GM18907 (cell line): ENCODE data around the gene P2RX2.

Source experiments
- ATAC-seq: cut with Tn5 transposase; IDR thresholded peaks from one replicate; pipeline ENCODE4 v1.9.1; 2021; ENCODE audit warnings: mild to moderate bottlenecking, moderate library complexity; ENCODE audit not compliant: unreplicated experiment

P2RX2 gene

GRCh38 chr12:132635076-132635955 lies 16.7 kb downstream of the P2RX2 start:
- ATAC-seq, result no peak

- ATAC-seq, result no peak
Measured at GRCh38 chr12:132637811-132638210, 19.2 kb downstream of the P2RX2 start.

- ATAC-seq, result no peak
Measured at GRCh38 chr12:132638541-132639408, 20.2 kb downstream of the P2RX2 start.

- ATAC-seq, result no peak
Measured at GRCh38 chr12:132639956-132640520, 21.5 kb downstream of the P2RX2 start.

- ATAC-seq, result no peak
Measured at GRCh38 chr12:132640936-132641335, 22.4 kb downstream of the P2RX2 start.

- no peak for ATAC-seq
Measured at GRCh38 chr12:132641811-132642650, 23.5 kb downstream of the P2RX2 start.

- no peak for ATAC-seq
Measured at GRCh38 chr12:132642846-132643835, 24.6 kb downstream of the P2RX2 start.

- ATAC-seq, result no peak
Measured at GRCh38 chr12:132646850-132647249, 28.3 kb downstream of the P2RX2 start.

- ATAC-seq, result no peak
Measured at GRCh38 chr12:132647858-132648257, 29.3 kb downstream of the P2RX2 start.

- ATAC-seq, result no peak
Measured at GRCh38 chr12:132648616-132649225, 30.1 kb downstream of the P2RX2 start.

GRCh38 chr12:132649226-132649945 lies 30.8 kb downstream of the P2RX2 start:
- no peak for ATAC-seq

- no peak for ATAC-seq
Measured at GRCh38 chr12:132651444-132652100, 33.0 kb downstream of the P2RX2 start.

- no peak for ATAC-seq
Measured at GRCh38 chr12:132653567-132654290, 35.2 kb downstream of the P2RX2 start.

- ATAC-seq, result no peak
Measured at GRCh38 chr12:132657004-132657727, 38.6 kb downstream of the P2RX2 start.

- ATAC-seq, result no peak
Measured at GRCh38 chr12:132658149-132658894, 39.7 kb downstream of the P2RX2 start.

GRCh38 chr12:132659146-132659545 lies 40.6 kb downstream of the P2RX2 start:
- no peak for ATAC-seq
